ENCODE measurements around the gene TNFSF18. TPM values are rescaled to one million over a fixed set of nuclear protein-coding genes. Genes with fewer than 3 reads are reported as not detected.
A peak's percentile ranks its signal among the peaks of the same experiment; 100 is the strongest.
"Not testable (repeated sequence)": the region's sequence is repeated elsewhere in the genome, so short reads cannot be mapped to it uniquely, and the experiment has no call there.

Gene TNFSF18
- total RNA-seq, result 2.0 TPM

GRCh38 chr1:173050865-173051264 is at the start of gene TNFSF18:
Gene TNFSF18 (minus strand): TSS chr1:173050941. CDS start chr1:173050896, 45 bp downstream.
- ATAC-seq, result peak; percentile 47

GRCh38 chr1:173099166-173099565 is 48.4 kb upstream of the TNFSF18 start:
- no peak for ATAC-seq

GRCh38 chr1:173098117-173098516 is 47.4 kb upstream of the TNFSF18 start:
- no peak for ATAC-seq

GRCh38 chr1:173097001-173097400 is 46.3 kb upstream of the TNFSF18 start:
- no peak for ATAC-seq

- peak; percentile 41 for ATAC-seq
Observed at GRCh38 chr1:173095632-173096031, 44.9 kb upstream of the TNFSF18 start.

- ATAC-seq, result no peak
Observed at GRCh38 chr1:173094541-173094940, 43.8 kb upstream of the TNFSF18 start.

GRCh38 chr1:173093691-173094445 is 43.1 kb upstream of the TNFSF18 start:
- no peak for ATAC-seq

GRCh38 chr1:173084292-173084691 is 33.6 kb upstream of the TNFSF18 start:
- no peak for ATAC-seq

- ATAC-seq, result no peak
Observed at GRCh38 chr1:173082913-173083312, 32.2 kb upstream of the TNFSF18 start.

- ATAC-seq, result not testable (repeated sequence)
Observed at GRCh38 chr1:173074217-173074616, 23.5 kb upstream of the TNFSF18 start.

- ATAC-seq, result no peak
Observed at GRCh38 chr1:173064011-173064410, 13.3 kb upstream of the TNFSF18 start.

GRCh38 chr1:173063171-173063570 is 12.4 kb upstream of the TNFSF18 start:
- no peak for ATAC-seq

GRCh38 chr1:173062150-173062938 is 11.6 kb upstream of the TNFSF18 start:
- ATAC-seq, result peak; percentile 98

- no peak for ATAC-seq
Observed at GRCh38 chr1:173058556-173058955, 7.8 kb upstream of the TNFSF18 start.

GRCh38 chr1:173057984-173058383 is 7.2 kb upstream of the TNFSF18 start:
- ATAC-seq, result no peak

- peak; percentile 83 for ATAC-seq
Observed at GRCh38 chr1:173056365-173056764, 5.6 kb upstream of the TNFSF18 start.

GRCh38 chr1:173052681-173053196 is 2.0 kb upstream of the TNFSF18 start:
- peak; percentile 84 for ATAC-seq

GRCh38 chr1:173049322-173049633 is 1.5 kb downstream of the TNFSF18 start:
- no peak for ATAC-seq

- no peak for ATAC-seq
Observed at GRCh38 chr1:173048621-173049321, 2.0 kb downstream of the TNFSF18 start.

- ATAC-seq, result no peak
Observed at GRCh38 chr1:173044656-173045055, 6.1 kb downstream of the TNFSF18 start.

- ATAC-seq, result no peak
Observed at GRCh38 chr1:173043253-173043652, 7.5 kb downstream of the TNFSF18 start.

- peak; percentile 22 for ATAC-seq
Observed at GRCh38 chr1:173042806-173043205, 7.9 kb downstream of the TNFSF18 start.

- no peak for ATAC-seq
Observed at GRCh38 chr1:173039626-173040025, 11.1 kb downstream of the TNFSF18 start.
